Hematopoietic multipotent progenitor cell treated with erythropoietin and hydrocortisone succinate and interleukin-3 and kit ligand, for 6 days (in vitro differentiated cells): ENCODE data around the gene FCGR1A.
"Not testable (repeated sequence)": the region's sequence is repeated elsewhere in the genome, so short reads cannot be mapped to it uniquely, and the experiment has no call there.

Experiments
- DNase-seq: peaks from one replicate; pipeline ENCODE4 v3.0.0-alpha.2; 2015

FCGR1A gene

DNA sequence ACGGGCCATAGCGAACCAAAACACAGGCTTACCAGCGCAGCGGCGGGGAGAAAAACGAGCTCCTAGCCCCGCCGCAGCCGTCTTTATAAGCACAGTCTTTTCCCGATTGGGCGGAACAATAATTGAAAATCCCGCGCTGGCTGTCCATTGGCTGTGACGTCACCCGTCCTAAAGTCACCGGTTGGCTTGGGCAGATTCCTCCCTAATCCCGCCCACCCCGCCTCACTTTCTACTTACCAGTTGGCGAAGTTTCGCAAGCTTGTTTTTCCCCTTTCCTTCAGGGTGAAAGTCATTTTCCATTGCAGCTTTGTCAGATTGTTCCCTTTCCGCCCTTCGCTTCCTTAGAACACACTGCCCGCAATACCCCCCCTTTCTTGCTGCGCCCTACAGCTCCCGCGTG lies 58.7 kb downstream of the FCGR1A start:
- not testable (repeated sequence) for DNase-seq
